HEK293 (cell line): Measurements from ENCODE around the gene GMPS.

ENCODE experiments used
- BCL11B ChIP-seq: fragments of 450-650 bp; formaldehyde crosslinking; IDR thresholded peaks from 2 replicates; pipeline ENCODE4 v1.5.1; 2016; ENCODE audit warnings: low read depth, missing biosample characterization, missing genetic modification characterization
- GLIS2 ChIP-seq: fragments of 450-650 bp; formaldehyde crosslinking; IDR thresholded peaks from 2 replicates; pipeline ENCODE4 v1.5.1; 2016; ENCODE audit warnings: missing biosample characterization, missing genetic modification characterization
- SETDB1 ChIP-seq: IDR thresholded peaks from one replicate; pipeline ENCODE4 v1.6.1; 2017; ENCODE audit warnings: mild to moderate bottlenecking, low read length, moderate library complexity, mixed read lengths; ENCODE audit not compliant: insufficient read length
- ZBTB1 ChIP-seq: fragments of 450-650 bp; formaldehyde crosslinking; IDR thresholded peaks from 2 replicates; pipeline ENCODE4 v1.5.1; 2016; ENCODE audit warnings: missing biosample characterization, missing genetic modification characterization
- ZBTB20 ChIP-seq: fragments of 450-650 bp; formaldehyde crosslinking; IDR thresholded peaks from 2 replicates; pipeline ENCODE4 v1.5.1; 2016; ENCODE audit warnings: missing biosample characterization, missing genetic modification characterization
- ZBTB7A ChIP-seq: fragments of 450-650 bp; formaldehyde crosslinking; IDR thresholded peaks from 2 replicates; pipeline ENCODE4 v1.5.1; 2016; ENCODE audit warnings: low read depth, missing biosample characterization, missing genetic modification characterization
- ZIC2 ChIP-seq: fragments of 450-650 bp; formaldehyde crosslinking; IDR thresholded peaks from 2 replicates; pipeline ENCODE4 v1.5.1; 2016; ENCODE audit warnings: missing biosample characterization, missing genetic modification characterization
- ZNF221 ChIP-seq: fragments of 450-650 bp; formaldehyde crosslinking; IDR thresholded peaks from 2 replicates; pipeline ENCODE4 v1.5.1; 2017; ENCODE audit warnings: missing biosample characterization, missing genetic modification characterization, borderline replicate concordance
- ZNF23 ChIP-seq: fragments of 450-650 bp; formaldehyde crosslinking; IDR thresholded peaks from 2 replicates; pipeline ENCODE4 v1.5.1; 2016; ENCODE audit warnings: missing biosample characterization, missing genetic modification characterization, borderline replicate concordance
- ZNF274 ChIP-seq, 2 experiments: fragments of 200-500 bp in 1 of 2; fragments of 450-650 bp in 1 of 2; sonication (Bioruptor generic) in 1 of 2; formaldehyde crosslinking in 1 of 2; IDR thresholded peaks; 2 replicates each; pipeline versions ENCODE4 v1.5.1 to v1.6.1; 2014 to 2016; ENCODE audit warnings: borderline replicate concordance in 1 of 2, inconsistent platforms in 1 of 2, low read length in 1 of 2, missing biosample characterization in 1 of 2, missing genetic modification characterization in 1 of 2
- ZNF311 ChIP-seq: fragments of 450-650 bp; formaldehyde crosslinking; IDR thresholded peaks from 2 replicates; pipeline ENCODE4 v1.5.1; 2017; ENCODE audit warnings: missing biosample characterization, missing genetic modification characterization, borderline replicate concordance
- ZNF449 ChIP-seq: fragments of 450-650 bp; formaldehyde crosslinking; IDR thresholded peaks from 2 replicates; pipeline ENCODE4 v1.5.1; 2017; ENCODE audit warnings: missing biosample characterization, mild to moderate bottlenecking, missing genetic modification characterization, moderate library complexity
- ZNF48 ChIP-seq: fragments of 450-650 bp; formaldehyde crosslinking; IDR thresholded peaks from 2 replicates; pipeline ENCODE4 v1.5.1; 2016; ENCODE audit warnings: missing biosample characterization, missing genetic modification characterization
- ZNF518A ChIP-seq: fragments of 450-650 bp; formaldehyde crosslinking; conservative IDR thresholded peaks from 2 replicates; pipeline ENCODE4 v1.5.1; 2016; ENCODE audit warnings: low read depth, missing biosample characterization, missing genetic modification characterization
- ZNF548 ChIP-seq: fragments of 450-650 bp; formaldehyde crosslinking; IDR thresholded peaks from 2 replicates; pipeline ENCODE4 v1.5.1; 2016; ENCODE audit warnings: missing biosample characterization, missing genetic modification characterization
- ZNF555 ChIP-seq: fragments of 450-650 bp; formaldehyde crosslinking; conservative IDR thresholded peaks from 2 replicates; pipeline ENCODE4 v1.5.1; 2017; ENCODE audit warnings: missing biosample characterization, mild to moderate bottlenecking, missing genetic modification characterization, inconsistent platforms
- ZNF600 ChIP-seq: fragments of 450-650 bp; formaldehyde crosslinking; IDR thresholded peaks from 2 replicates; pipeline ENCODE4 v1.5.1; 2016; ENCODE audit warnings: missing biosample characterization, missing genetic modification characterization
- ZNF621 ChIP-seq: fragments of 450-650 bp; formaldehyde crosslinking; IDR thresholded peaks from 2 replicates; pipeline ENCODE4 v1.5.1; 2017; ENCODE audit warnings: missing biosample characterization, missing genetic modification characterization
- ZNF645 ChIP-seq: fragments of 450-650 bp; formaldehyde crosslinking; IDR thresholded peaks from 2 replicates; pipeline ENCODE4; 2016; ENCODE audit warnings: missing biosample characterization, missing genetic modification characterization
- ZNF658 ChIP-seq: fragments of 450-650 bp; formaldehyde crosslinking; IDR thresholded peaks from 2 replicates; pipeline ENCODE4; 2016; ENCODE audit warnings: missing biosample characterization, missing genetic modification characterization
- ZNF76 ChIP-seq: fragments of 450-650 bp; formaldehyde crosslinking; IDR thresholded peaks from 2 replicates; pipeline ENCODE4; 2016; ENCODE audit warnings: low read depth, missing biosample characterization, missing genetic modification characterization, borderline replicate concordance
- ZNF768 ChIP-seq: fragments of 450-650 bp; formaldehyde crosslinking; IDR thresholded peaks from 2 replicates; pipeline ENCODE4 v1.5.1; 2018; ENCODE audit warnings: missing biosample characterization, mild to moderate bottlenecking, missing genetic modification characterization
- ZSCAN23 ChIP-seq: fragments of 450-650 bp; formaldehyde crosslinking; IDR thresholded peaks from 2 replicates; pipeline ENCODE4 v1.5.1; 2016; ENCODE audit warnings: missing biosample characterization, missing genetic modification characterization
- TF ChIP-seq, protein P1 (sequence below): fragments of 450-650 bp; formaldehyde crosslinking; IDR thresholded peaks from 2 replicates; pipeline ENCODE4 v1.5.1; 2016; ENCODE audit warnings: missing biosample characterization, missing genetic modification characterization, low read depth
- TF ChIP-seq, protein P2 (sequence below): fragments of 450-650 bp; formaldehyde crosslinking; IDR thresholded peaks from 2 replicates; pipeline ENCODE4 v1.5.0; 2017; ENCODE audit warnings: missing biosample characterization, missing genetic modification characterization, borderline replicate concordance

GMPS gene

GRCh38 chr3:155854141-155854940, 16.1 kb upstream of the GMPS start, which contains the start of gene SLC33A1 (continued):
- no peak for TF ChIP-seq ZNF621
- TF ChIP-seq SETDB1 = peak; percentile 79
- TF ChIP-seq, protein P1, sequence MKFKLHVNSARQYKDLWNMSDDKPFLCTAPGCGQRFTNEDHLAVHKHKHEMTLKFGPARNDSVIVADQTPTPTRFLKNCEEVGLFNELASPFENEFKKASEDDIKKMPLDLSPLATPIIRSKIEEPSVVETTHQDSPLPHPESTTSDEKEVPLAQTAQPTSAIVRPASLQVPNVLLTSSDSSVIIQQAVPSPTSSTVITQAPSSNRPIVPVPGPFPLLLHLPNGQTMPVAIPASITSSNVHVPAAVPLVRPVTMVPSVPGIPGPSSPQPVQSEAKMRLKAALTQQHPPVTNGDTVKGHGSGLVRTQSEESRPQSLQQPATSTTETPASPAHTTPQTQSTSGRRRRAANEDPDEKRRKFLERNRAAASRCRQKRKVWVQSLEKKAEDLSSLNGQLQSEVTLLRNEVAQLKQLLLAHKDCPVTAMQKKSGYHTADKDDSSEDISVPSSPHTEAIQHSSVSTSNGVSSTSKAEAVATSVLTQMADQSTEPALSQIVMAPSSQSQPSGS = peak; percentile 94
- no peak for TF ChIP-seq BCL11B (tag by site-specific recombination)
- TF ChIP-seq ZNF274 (IDR thresholded peaks at IDR 0.05; ENCODE audit: low read length) = no peak
- TF ChIP-seq ZNF274 (tag by site-specific recombination; IDR thresholded peaks at IDR 0.05; ENCODE audit: borderline replicate concordance) = no peak
- TF ChIP-seq, protein P2, sequence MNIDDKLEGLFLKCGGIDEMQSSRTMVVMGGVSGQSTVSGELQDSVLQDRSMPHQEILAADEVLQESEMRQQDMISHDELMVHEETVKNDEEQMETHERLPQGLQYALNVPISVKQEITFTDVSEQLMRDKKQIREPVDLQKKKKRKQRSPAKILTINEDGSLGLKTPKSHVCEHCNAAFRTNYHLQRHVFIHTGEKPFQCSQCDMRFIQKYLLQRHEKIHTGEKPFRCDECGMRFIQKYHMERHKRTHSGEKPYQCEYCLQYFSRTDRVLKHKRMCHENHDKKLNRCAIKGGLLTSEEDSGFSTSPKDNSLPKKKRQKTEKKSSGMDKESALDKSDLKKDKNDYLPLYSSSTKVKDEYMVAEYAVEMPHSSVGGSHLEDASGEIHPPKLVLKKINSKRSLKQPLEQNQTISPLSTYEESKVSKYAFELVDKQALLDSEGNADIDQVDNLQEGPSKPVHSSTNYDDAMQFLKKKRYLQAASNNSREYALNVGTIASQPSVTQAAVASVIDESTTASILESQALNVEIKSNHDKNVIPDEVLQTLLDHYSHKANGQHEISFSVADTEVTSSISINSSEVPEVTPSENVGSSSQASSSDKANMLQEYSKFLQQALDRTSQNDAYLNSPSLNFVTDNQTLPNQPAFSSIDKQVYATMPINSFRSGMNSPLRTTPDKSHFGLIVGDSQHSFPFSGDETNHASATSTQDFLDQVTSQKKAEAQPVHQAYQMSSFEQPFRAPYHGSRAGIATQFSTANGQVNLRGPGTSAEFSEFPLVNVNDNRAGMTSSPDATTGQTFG (tag by site-specific recombination) = no peak
- 0 out of 2 replicates have a peak, but pooled peaks have one; percentile 55 for TF ChIP-seq ZSCAN23 (tag by site-specific recombination)
- no peak for TF ChIP-seq ZBTB20 (tag by site-specific recombination)
- peak; percentile 86; the same call in 1 of the 2 replicates for TF ChIP-seq ZNF76 (tag by site-specific recombination)
- no peak for TF ChIP-seq ZNF768 (tag by site-specific recombination)
- TF ChIP-seq ZNF48 (tag by site-specific recombination) = no peak
- no peak for TF ChIP-seq ZNF221 (tag by site-specific recombination)
- TF ChIP-seq ZBTB1 = no peak
- no peak for TF ChIP-seq ZNF548 (tag by site-specific recombination)
- no peak for TF ChIP-seq ZNF23 (tag by site-specific recombination)
- peak; percentile 82 for TF ChIP-seq ZNF518A (tag by site-specific recombination)
- TF ChIP-seq ZBTB7A = no peak; the same call in 1 of the 2 replicates
- TF ChIP-seq ZNF555 (tag by site-specific recombination) = no peak
- TF ChIP-seq GLIS2 = peak; percentile 57
- no peak for TF ChIP-seq ZNF658 (tag by site-specific recombination)
- no peak for TF ChIP-seq ZNF645 (tag by site-specific recombination)
- no peak; the same call in 1 of the 2 replicates for TF ChIP-seq ZNF449 (tag by site-specific recombination)
- peak; percentile 90 for TF ChIP-seq ZNF600 (tag by site-specific recombination)
- no peak; the same call in 1 of the 2 replicates for TF ChIP-seq ZIC2
- no peak for TF ChIP-seq ZNF311 (tag by site-specific recombination)
